K562 (cell line): Measurements from ENCODE around the gene BCAS2.

Experiments used
- ARNT ChIP-seq, 2 experiments: fragments of 450-650 bp; IDR thresholded peaks; 2 replicates each; pipeline ENCODE4 v1.6.1; 2016; ENCODE audit warnings: mild to moderate bottlenecking in 1 of 2
- EWSR1 ChIP-seq: fragments of 450-650 bp; IDR thresholded peaks from 2 replicates; pipeline ENCODE4 v1.6.1; 2018; ENCODE audit warnings: borderline replicate concordance, mild to moderate bottlenecking, low read depth, moderate library complexity; ENCODE audit not compliant: partially characterized antibody
- HNRNPK ChIP-seq: fragments of 200-400 bp; formaldehyde crosslinking; IDR thresholded peaks from one replicate; pipeline ENCODE4 v1.6.1; 2018; ENCODE audit warnings: mild to moderate bottlenecking, low read depth, low read length; ENCODE audit not compliant: poor library complexity, severe bottlenecking
- OTX1 ChIP-seq: fragments of 450-650 bp; formaldehyde crosslinking; IDR thresholded peaks from 2 replicates; pipeline ENCODE4 v1.4.0; 2022; ENCODE audit warnings: mild to moderate bottlenecking
- SIRT6 ChIP-seq: IDR thresholded peaks from one replicate; pipeline ENCODE4 v1.6.1; 2012; ENCODE audit warnings: low read depth, mild to moderate bottlenecking, control low read depth, inconsistent platforms, low read length, moderate library complexity
- TEAD1 ChIP-seq, 2 experiments: fragments of 450-650 bp in 1 of 2; sonication (generic) in 1 of 2; formaldehyde crosslinking; IDR thresholded peaks; 2 replicates each; pipeline versions ENCODE4 v1.4.0 to v1.8.0; 2020 to 2022; ENCODE audit warnings: mild to moderate bottlenecking in 2 of 2, missing genetic modification reagents in 1 of 2
- ZFP30 ChIP-seq: fragments of 250-450 bp; sonication (Bioruptor Pico); IDR thresholded peaks from 2 replicates; pipeline ENCODE4 v1.8.0; 2022; ENCODE audit warnings: moderate library complexity, mild to moderate bottlenecking, inconsistent platforms, borderline replicate concordance
- ZNF23 ChIP-seq: fragments of 250-450 bp; sonication (Bioruptor Pico); IDR thresholded peaks from 2 replicates; pipeline ENCODE4 v1.4.0; 2020; ENCODE audit warnings: mild to moderate bottlenecking
- TF ChIP-seq, protein P1 (sequence below), 3 experiments: IDR thresholded peaks in 2 of 3; conservative IDR thresholded peaks in 1 of 3; 2 replicates each; pipeline ENCODE4 v1.5.1; 2011 to 2012; ENCODE audit warnings: low read length in 3 of 3, mild to moderate bottlenecking in 3 of 3, control low read depth in 2 of 3, improper control_type of control experiment in 1 of 3, inconsistent platforms in 1 of 3, low read depth in 1 of 3, mixed read lengths in 1 of 3, moderate library complexity in 1 of 3; ENCODE audit not compliant: insufficient read depth in 2 of 3
- TF ChIP-seq, protein P2 (sequence below): fragments of 450-650 bp; formaldehyde crosslinking; IDR thresholded peaks from 2 replicates; pipeline ENCODE4 v1.4.0; 2020; ENCODE audit warnings: mild to moderate bottlenecking, moderate library complexity

DNA sequence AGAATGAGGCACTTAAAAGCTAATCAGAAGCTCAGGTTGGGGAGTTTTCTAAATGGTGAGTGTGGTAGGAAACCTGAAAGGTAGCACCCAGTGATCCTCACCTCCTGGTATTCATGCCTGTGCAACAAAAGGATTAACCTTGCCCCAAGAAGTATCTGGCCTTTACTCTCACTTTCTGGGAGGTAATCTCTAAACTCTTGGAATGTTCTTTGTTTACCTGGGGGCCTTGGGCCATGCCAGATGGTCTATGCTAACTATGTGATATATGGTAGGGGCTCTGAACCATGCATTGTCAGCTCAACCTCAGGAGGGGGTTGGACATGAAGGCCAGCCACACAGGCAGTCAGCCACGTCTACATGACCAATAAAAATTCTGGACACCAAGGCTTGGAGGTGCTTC is 46.0 kb downstream of the BCAS2 start:
- TF ChIP-seq SIRT6 (no peak), ZNF23 (no peak), TEAD1 (CRISPR knock-in tag; IDR thresholded peaks at IDR 0.05) (no peak), HNRNPK (no peak), OTX1 (CRISPR knock-in tag) (no peak), ARNT (IDR thresholded peaks at IDR 0.05) (no peak), ZFP30 (CRISPR knock-in tag) (no peak), EWSR1 (no peak)
- TF ChIP-seq, protein P1, sequence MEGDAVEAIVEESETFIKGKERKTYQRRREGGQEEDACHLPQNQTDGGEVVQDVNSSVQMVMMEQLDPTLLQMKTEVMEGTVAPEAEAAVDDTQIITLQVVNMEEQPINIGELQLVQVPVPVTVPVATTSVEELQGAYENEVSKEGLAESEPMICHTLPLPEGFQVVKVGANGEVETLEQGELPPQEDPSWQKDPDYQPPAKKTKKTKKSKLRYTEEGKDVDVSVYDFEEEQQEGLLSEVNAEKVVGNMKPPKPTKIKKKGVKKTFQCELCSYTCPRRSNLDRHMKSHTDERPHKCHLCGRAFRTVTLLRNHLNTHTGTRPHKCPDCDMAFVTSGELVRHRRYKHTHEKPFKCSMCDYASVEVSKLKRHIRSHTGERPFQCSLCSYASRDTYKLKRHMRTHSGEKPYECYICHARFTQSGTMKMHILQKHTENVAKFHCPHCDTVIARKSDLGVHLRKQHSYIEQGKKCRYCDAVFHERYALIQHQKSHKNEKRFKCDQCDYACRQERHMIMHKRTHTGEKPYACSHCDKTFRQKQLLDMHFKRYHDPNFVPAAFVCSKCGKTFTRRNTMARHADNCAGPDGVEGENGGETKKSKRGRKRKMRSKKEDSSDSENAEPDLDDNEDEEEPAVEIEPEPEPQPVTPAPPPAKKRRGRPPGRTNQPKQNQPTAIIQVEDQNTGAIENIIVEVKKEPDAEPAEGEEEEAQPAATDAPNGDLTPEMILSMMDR (IDR thresholded peaks at IDR 0.05 in 2 of 3, conservative IDR thresholded peaks at IDR 0.05 in 1 of 3; ENCODE audit: insufficient read depth in 2 of 3, low read depth in 1 of 3, low read length in 3 of 3), result no peak
- TF ChIP-seq, protein P2, sequence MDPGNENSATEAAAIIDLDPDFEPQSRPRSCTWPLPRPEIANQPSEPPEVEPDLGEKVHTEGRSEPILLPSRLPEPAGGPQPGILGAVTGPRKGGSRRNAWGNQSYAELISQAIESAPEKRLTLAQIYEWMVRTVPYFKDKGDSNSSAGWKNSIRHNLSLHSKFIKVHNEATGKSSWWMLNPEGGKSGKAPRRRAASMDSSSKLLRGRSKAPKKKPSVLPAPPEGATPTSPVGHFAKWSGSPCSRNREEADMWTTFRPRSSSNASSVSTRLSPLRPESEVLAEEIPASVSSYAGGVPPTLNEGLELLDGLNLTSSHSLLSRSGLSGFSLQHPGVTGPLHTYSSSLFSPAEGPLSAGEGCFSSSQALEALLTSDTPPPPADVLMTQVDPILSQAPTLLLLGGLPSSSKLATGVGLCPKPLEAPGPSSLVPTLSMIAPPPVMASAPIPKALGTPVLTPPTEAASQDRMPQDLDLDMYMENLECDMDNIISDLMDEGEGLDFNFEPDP (CRISPR knock-in tag), result no peak
